Muscle of leg (tissue), 11 donors: ENCODE results near the gene OPN4. TPM values are rescaled to one million over a fixed set of nuclear protein-coding genes. Genes with fewer than 3 reads are reported as not detected.

Experiments
- DNase-seq: peaks from one replicate; pipeline ENCODE4 v3.0.0; 2013
- H3K27ac ChIP-seq: one replicate; pipeline ENCODE4 v1.5.1; 2013; ENCODE audit warnings: mild to moderate bottlenecking, low read length, control low read depth
- H3K27me3 ChIP-seq: one replicate; pipeline ENCODE4 v1.6.1; 2013; ENCODE audit warnings: low read length; ENCODE audit not compliant: control insufficient read depth, insufficient read depth
- H3K36me3 ChIP-seq: one replicate; pipeline ENCODE4 v1.6.1; 2013; ENCODE audit warnings: low read length; ENCODE audit not compliant: control insufficient read depth, insufficient read depth
- H3K4me1 ChIP-seq: one replicate; pipeline ENCODE4 v1.6.1; 2013; ENCODE audit warnings: low read length; ENCODE audit not compliant: control insufficient read depth, insufficient read depth
- H3K4me3 ChIP-seq: one replicate; pipeline ENCODE4 v1.5.1; 2013; ENCODE audit warnings: low read length, control low read depth
- H3K9me3 ChIP-seq: replicated peaks from 2 replicates; pipeline ENCODE4 v1.6.1; 2013; ENCODE audit warnings: low read depth, low read length; ENCODE audit not compliant: control insufficient read depth
- WGBS: methylation state at CpG from one replicate; pipeline ENCODE4 v1.1.5; 2013; ENCODE audit warnings: missing lambda C conversion rate; ENCODE audit not compliant: insufficient coverage; 5-methylcytosine and 5-hydroxymethylcytosine counted together
- polyA plus RNA-seq, 8 donors: library from polyadenylated mRNA; unstranded; fragments of 120-200 nt; gene quantifications; one replicate each; pipeline versions ENCODE4 v1.2.1 to v1.2.3, GENCODE V29; 2013; ENCODE audit warnings: inconsistent platforms in 1 of 8, low replicate concordance in 1 of 8; ENCODE audit not compliant: insufficient read length in 8 of 8, insufficient read depth in 1 of 8
- total RNA-seq: library from RNA; stranded (reverse); fragments of 120-200 nt; gene quantifications from one replicate; pipeline ENCODE4 v1.2.4, GENCODE V29; 2013

The OPN4 gene
- total and polyA plus RNA-seq, 9 donors = 0.04 to 2.8 (median 1.5) TPM

DNA sequence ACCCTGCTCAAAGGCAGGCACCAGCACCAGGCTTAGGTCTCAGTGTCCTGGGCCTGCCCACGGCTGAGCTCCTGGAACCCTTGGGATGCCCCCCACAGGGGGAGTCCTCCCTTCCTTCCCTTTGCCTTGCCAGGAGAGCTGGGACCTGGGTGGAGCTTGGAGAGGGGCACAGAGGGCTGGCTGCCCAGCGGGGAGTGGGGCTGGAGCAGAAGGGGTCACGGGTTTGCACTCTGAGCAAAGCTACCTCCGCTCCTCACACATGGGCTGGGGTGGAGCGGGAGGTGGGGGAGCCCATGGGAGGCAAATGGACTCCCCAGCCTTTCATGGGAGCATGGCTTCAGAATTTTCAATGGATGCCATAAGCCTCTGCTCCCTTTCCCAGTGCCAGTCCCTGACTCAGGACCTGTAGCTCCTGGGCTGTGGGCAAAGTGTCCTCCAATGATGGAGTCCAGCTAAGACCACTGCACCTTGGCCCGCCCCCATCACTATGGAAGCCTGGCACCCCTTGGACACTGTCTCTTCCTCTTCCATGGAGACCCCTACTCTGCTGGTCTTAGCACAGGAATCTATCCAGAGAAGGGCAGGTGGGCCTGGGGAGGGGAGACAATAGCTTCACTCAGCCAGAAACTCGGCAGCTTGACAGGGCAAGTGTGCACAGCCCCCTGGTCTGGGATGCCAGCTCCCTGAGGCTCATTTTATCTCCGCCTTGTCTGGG is 53.9 kb downstream of the OPN4 start:
- Histone ChIP-seq H3K4me3 (no peak overlapping the region), H3K36me3 (peaks cover 52% of the 10 kb centered on the region), H3K27me3 (peaks cover 11% of the 10 kb centered on the region), H3K27ac (no peak overlapping the region), H3K9me3 (no peaks in the 10 kb centered on the region), H3K4me1 (peaks cover 66% of the 10 kb centered on the region)
- WGBS = 74% methylated on average over 3 of the region's 8 CpGs
- no peak for DNase-seq

GRCh38 chr10:86708783-86709380 is 54.5 kb downstream of the OPN4 start:
- Histone ChIP-seq H3K9me3 (no peaks in the 10 kb centered on the region), H3K4me1 (peaks cover 68% of the 10 kb centered on the region), H3K4me3 (no peak overlapping the region), H3K27me3 (peaks cover 11% of the 10 kb centered on the region), H3K27ac (peak overlapping the region; percentile 4), H3K36me3 (peaks cover 56% of the 10 kb centered on the region)
- no peak for DNase-seq
- no CpG with 5 or more reads among the region's 5 CpGs for WGBS

GRCh38 chr10:86709396-86710185 is 55.2 kb downstream of the OPN4 start:
- peaks cover 68% of the 10 kb centered on the region for H3K4me1 ChIP-seq

GRCh38 chr10:86710987-86711512 is 56.7 kb downstream of the OPN4 start:
- H3K27me3 ChIP-seq = peaks cover 11% of the 10 kb centered on the region
- peak overlapping the region; percentile 57 for H3K4me3 ChIP-seq
- 3% methylated on average over 44 of the region's 46 CpGs for WGBS
- H3K9me3 ChIP-seq = no peaks in the 10 kb centered on the region
- peak; percentile 98 for DNase-seq
- peaks cover 75% of the 10 kb centered on the region for H3K4me1 ChIP-seq
- peak overlapping the region; percentile 91 for H3K27ac ChIP-seq
- H3K36me3 ChIP-seq = peaks cover 49% of the 10 kb centered on the region

More at GRCh38 chr10:86709396-86710185, 55.2 kb downstream of the OPN4 start:
- Histone ChIP-seq H3K36me3 (peaks cover 56% of the 10 kb centered on the region), H3K4me3 (no peak overlapping the region), H3K27me3 (peaks cover 11% of the 10 kb centered on the region), H3K27ac (peak overlapping the region; percentile 4), H3K9me3 (no peaks in the 10 kb centered on the region)
- WGBS = 92% methylated on average over 13 of the region's 16 CpGs
- DNase-seq = no peak

DNA sequence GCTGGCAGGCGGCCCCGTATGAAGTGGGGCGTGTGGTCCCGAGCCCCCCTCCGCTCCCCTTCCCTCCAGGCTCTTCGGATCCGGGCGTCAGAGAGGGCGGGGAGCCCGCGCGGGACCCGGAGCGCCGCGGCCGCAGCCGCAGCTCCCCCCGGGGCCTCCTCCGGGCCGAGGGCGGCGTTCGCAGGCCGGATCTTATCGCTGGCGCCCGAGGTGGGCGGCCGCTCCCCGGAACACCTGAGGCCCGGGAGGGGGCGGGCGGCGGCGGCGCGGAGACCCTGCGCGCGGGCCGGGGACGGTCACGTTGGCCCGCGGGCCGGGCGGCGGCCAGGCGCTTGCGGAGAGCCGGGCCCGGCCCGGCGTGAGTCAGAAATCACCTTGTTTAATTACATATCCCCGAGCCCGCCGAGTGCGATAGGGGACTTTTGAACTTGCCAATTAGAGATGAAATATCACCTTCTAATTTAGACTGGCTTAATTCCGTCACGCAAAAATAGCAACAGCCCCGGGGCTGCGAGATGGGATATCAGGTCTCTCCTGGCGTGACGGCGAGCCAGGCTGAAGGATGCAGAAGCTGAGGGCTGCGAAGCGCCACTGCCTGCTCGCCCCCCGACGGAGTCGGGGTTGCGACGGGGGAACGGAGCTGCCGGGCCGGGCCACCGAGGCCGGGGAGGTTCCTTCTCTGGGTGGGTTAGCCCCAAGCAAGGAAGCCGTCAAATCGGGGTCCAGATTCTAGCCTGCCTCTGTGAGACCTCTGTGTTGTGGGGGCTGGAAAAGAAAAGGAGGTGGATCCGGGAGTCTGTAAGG is 57.4 kb downstream of the OPN4 start:
- H3K9me3 ChIP-seq = no peaks in the 10 kb centered on the region
- peaks cover 75% of the 10 kb centered on the region for H3K4me1 ChIP-seq
- H3K27ac ChIP-seq = peak overlapping the region; percentile 96
- H3K36me3 ChIP-seq = peaks cover 46% of the 10 kb centered on the region
- peak; percentile 77 for DNase-seq
- H3K4me3 ChIP-seq = peak overlapping the region; percentile 57
- under 1% methylated on average over 78 of the region's 82 CpGs for WGBS
- H3K27me3 ChIP-seq = peaks cover 11% of the 10 kb centered on the region

- Histone ChIP-seq H3K27ac (peak overlapping the region; percentile 96), H3K36me3 (peaks cover 42% of the 10 kb centered on the region), H3K27me3 (peaks cover 11% of the 10 kb centered on the region), H3K4me3 (peak overlapping the region; percentile 57), H3K4me1 (peaks cover 71% of the 10 kb centered on the region), H3K9me3 (no peaks in the 10 kb centered on the region)
- peak; percentile 68 for DNase-seq
- 5% methylated on average over 6 of the region's 9 CpGs for WGBS
Observed at GRCh38 chr10:86712317-86712707, 58.0 kb downstream of the OPN4 start.

- Histone ChIP-seq H3K36me3 (peaks cover 30% of the 10 kb centered on the region), H3K27ac (peak overlapping the region; percentile 62), H3K4me3 (no peak overlapping the region), H3K4me1 (peaks cover 50% of the 10 kb centered on the region), H3K9me3 (no peaks in the 10 kb centered on the region), H3K27me3 (peaks cover 8% of the 10 kb centered on the region)
- 38% methylated on average over 5 of the region's 6 CpGs for WGBS
- no peak for DNase-seq
Observed at GRCh38 chr10:86715156-86715795, 60.9 kb downstream of the OPN4 start.

DNA sequence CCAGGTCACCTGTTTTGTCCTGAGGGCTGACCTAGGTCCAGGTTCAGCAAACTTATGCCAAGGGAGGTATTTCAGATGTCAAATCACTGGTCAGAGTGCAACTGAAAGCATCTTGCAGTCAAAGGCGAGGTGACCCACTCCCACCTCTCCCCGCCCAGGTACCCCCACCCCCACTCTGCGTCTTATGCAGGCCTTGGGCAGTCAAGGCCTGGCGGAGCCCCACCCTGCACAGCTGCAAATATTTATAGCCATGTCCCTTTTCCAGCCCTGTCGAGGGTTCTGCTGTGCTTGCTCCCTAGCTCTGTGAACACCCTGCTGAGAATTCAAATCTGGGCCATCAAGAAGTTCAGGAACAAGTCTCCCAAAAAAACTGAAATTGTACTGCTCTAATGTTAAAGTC is 61.5 kb downstream of the OPN4 start:
- peak; percentile 36 for DNase-seq
- Histone ChIP-seq H3K36me3 (peaks cover 26% of the 10 kb centered on the region), H3K9me3 (no peaks in the 10 kb centered on the region), H3K27ac (peak overlapping the region; percentile 62), H3K4me3 (no peak overlapping the region), H3K27me3 (peaks cover 8% of the 10 kb centered on the region), H3K4me1 (peaks cover 46% of the 10 kb centered on the region)
- 53% methylated on average over 2 of the region's 5 CpGs for WGBS
